ENCODE results near the gene FGFR2.

GRCh38 chr10:121438333-121438732, 159.9 kb downstream of the FGFR2 start:
- TF ChIP-seq CTCF (conservative IDR thresholded peaks at IDR 0.05 in 1 of 2, IDR thresholded peaks at IDR 0.05 in 1 of 2; ENCODE audit: extremely low read depth in 1 of 2, insufficient read depth in 1 of 2, low read depth in 1 of 2, low read length in 2 of 2) (no peak), EZH2 (IDR thresholded peaks at IDR 0.05; ENCODE audit: borderline replicate concordance, low read length) (no peak)

Data from mammary epithelial cell (primary cell).